NCI-H526 treated with DMSO at 0.1 percent for 48 hours (cell line): ENCODE results near the gene MAPK8IP3.
A peak's percentile ranks its signal among the peaks of the same experiment; 100 is the strongest.
"Not testable (repeated sequence)": the region's sequence is repeated elsewhere in the genome, so short reads cannot be mapped to it uniquely, and the experiment has no call there.

Experiments
- DNase-seq: peaks from one replicate; lab custom pipeline; 2025; lab: John Stamatoyannopoulos, UW

The MAPK8IP3 gene

GRCh38 chr16:1709356-1709755 is 3.4 kb downstream of the MAPK8IP3 start:
- no peak for DNase-seq

GRCh38 chr16:1710811-1711507 is 5.0 kb downstream of the MAPK8IP3 start:
- no peak for DNase-seq

GRCh38 chr16:1712791-1713261 is 6.8 kb downstream of the MAPK8IP3 start:
- DNase-seq: no peak

- no peak for DNase-seq
These were observed 7.3 kb downstream of the MAPK8IP3 start for GRCh38 chr16:1713331-1713730.

- DNase-seq: peak; percentile 36
These were observed 7.9 kb downstream of the MAPK8IP3 start for GRCh38 chr16:1713933-1714332.

- no peak for DNase-seq
These were observed 9.2 kb downstream of the MAPK8IP3 start for GRCh38 chr16:1715220-1715619.

GRCh38 chr16:1718236-1718635 is 12.2 kb downstream of the MAPK8IP3 start:
- not testable (repeated sequence) for DNase-seq

GRCh38 chr16:1719559-1720229 is 13.7 kb downstream of the MAPK8IP3 start:
- DNase-seq: not testable (repeated sequence)

- DNase-seq: no peak
These were observed 15.4 kb downstream of the MAPK8IP3 start for GRCh38 chr16:1721372-1721771.

GRCh38 chr16:1723450-1724147 is 17.6 kb downstream of the MAPK8IP3 start:
- no peak for DNase-seq

GRCh38 chr16:1724491-1724890 is 18.5 kb downstream of the MAPK8IP3 start:
- no peak for DNase-seq

- DNase-seq: no peak
These were observed 20.9 kb downstream of the MAPK8IP3 start for GRCh38 chr16:1726661-1727502.

GRCh38 chr16:1727651-1728624 is 21.9 kb downstream of the MAPK8IP3 start:
- no peak for DNase-seq

- DNase-seq: no peak
These were observed 23.0 kb downstream of the MAPK8IP3 start for GRCh38 chr16:1729026-1729425.

GRCh38 chr16:1729445-1729844 is 23.4 kb downstream of the MAPK8IP3 start:
- DNase-seq: no peak

GRCh38 chr16:1731073-1731472 is 25.1 kb downstream of the MAPK8IP3 start:
- DNase-seq: no peak

- DNase-seq: no peak
These were observed 25.6 kb downstream of the MAPK8IP3 start for GRCh38 chr16:1731603-1732002.

- no peak for DNase-seq
These were observed 26.1 kb downstream of the MAPK8IP3 start for GRCh38 chr16:1732071-1732470.

GRCh38 chr16:1732551-1732987 is 26.6 kb downstream of the MAPK8IP3 start:
- DNase-seq: not testable (repeated sequence)

- no peak for DNase-seq
These were observed 28.1 kb downstream of the MAPK8IP3 start for GRCh38 chr16:1734123-1734522.

GRCh38 chr16:1734816-1735215 is 28.8 kb downstream of the MAPK8IP3 start:
- DNase-seq: no peak
